Activated B cell treated with CpG ODN at 0.5 μM for 24 hours (primary cell): ENCODE measurements around the gene GOLGA3. TPM values are rescaled to one million over a fixed set of nuclear protein-coding genes. Genes with fewer than 3 reads are reported as not detected.

Source experiments
- ATAC-seq: fragments of 200-7000 bp; cut with Tn5 transposase; one replicate; pipeline ENCODE4 v1.10.0; 2021; ENCODE audit warnings: low read depth, mild to moderate bottlenecking, moderate library complexity
- CTCF ChIA-PET: fragments of 350-600 bp; sonication (Branson Sonifier 250); formaldehyde crosslinking; loops from one replicate; lab custom pipeline; 2021; ENCODE audit warnings: antibody characterized with exemption; lab: Charles Lee
- POLR2A ChIA-PET: fragments of 350-600 bp; sonication (Branson Sonifier 250); formaldehyde crosslinking; loops from one replicate; lab custom pipeline; 2021; ENCODE audit warnings: antibody characterized with exemption; lab: Charles Lee
- DNase-seq: peaks from one replicate; pipeline ENCODE4 v3.0.0; 2022
- H3K27ac Mint-ChIP-seq: one replicate; pipeline ENCODE4 v1.8.0; 2020; ENCODE audit warnings: mixed read lengths
- H3K27me3 Mint-ChIP-seq: one replicate; pipeline ENCODE4 v1.8.0; 2021; ENCODE audit warnings: mixed read lengths
- H3K36me3 Mint-ChIP-seq: one replicate; pipeline ENCODE4 v1.8.0; 2021; ENCODE audit warnings: low read depth, mixed read lengths
- H3K4me1 Mint-ChIP-seq: one replicate; pipeline ENCODE4 v1.8.0; 2021; ENCODE audit warnings: mixed read lengths
- H3K4me3 Mint-ChIP-seq: one replicate; pipeline ENCODE4 v1.8.0; 2020; ENCODE audit warnings: mild to moderate bottlenecking, mixed read lengths
- H3K9me3 Mint-ChIP-seq: one replicate; pipeline ENCODE4 v1.8.0; 2020; ENCODE audit warnings: mixed read lengths
- intact Hi-C: fragments of 100-400 bp; cut with micrococcal nuclease; formaldehyde crosslinking; loops from one replicate; pipeline ENCODE4 v1.15.1; 2024
- total RNA-seq: library from RNA; stranded (reverse); gene quantifications from 2 replicates; pipeline ENCODE4 v1.2.3, GENCODE V29; 2022
- TF ChIP-seq, protein P1 (sequence below): fragments of 200-600 bp; IDR thresholded peaks from one replicate; pipeline ENCODE4 v1.8.0; 2022; ENCODE audit warnings: antibody characterized with exemption, mild to moderate bottlenecking

GOLGA3 gene
- total RNA-seq, 1 donor from 2014 or later = 52.4 TPM

DNA sequence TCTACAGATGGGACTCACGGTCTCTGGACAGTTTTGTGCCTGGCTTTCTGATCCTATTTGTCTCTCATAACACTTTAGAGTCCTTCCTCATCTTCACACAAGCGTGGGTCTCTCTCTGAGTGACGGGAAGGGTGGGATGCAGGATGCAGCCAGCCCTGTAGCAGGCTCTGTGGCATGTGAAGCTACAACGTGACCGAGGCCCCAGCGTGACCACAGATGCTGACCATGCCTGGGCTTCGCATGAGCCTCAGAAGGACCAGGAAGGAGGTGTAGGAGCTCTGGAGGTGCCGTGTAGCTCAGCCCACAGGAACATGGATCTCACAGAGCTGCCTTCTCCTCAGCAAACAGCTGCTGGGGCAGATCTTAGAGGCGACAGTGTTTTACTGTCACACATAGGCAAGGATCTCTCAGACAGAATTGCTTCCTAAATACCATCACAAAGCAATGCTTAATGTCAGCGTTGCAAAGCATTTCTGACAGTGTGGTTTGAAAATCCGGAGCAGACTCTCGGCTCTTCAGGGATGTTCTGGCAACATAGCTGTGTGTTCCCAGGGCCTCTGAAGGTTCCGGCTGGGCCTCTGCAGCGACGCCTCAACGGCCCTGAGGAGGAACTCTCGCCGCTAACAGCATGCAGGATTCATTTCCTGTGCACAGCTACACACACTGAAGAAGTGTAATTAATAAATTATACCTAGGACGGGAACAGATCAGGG lies 88.9 kb downstream of the GOLGA3 start:
- H3K4me1 Mint-ChIP-seq = peaks cover 15% of the 10 kb centered on the region
- ATAC-seq = no peak
- ChIA-PET POLR2A (interaction anchor here (1.1 kb wide), 1 partner anchor 29 kb away, joined by 9 read pairs; no protein-coding TSS in a partner anchor), CTCF (no interaction called here)
- intact Hi-C loops = no loop called here
- TF ChIP-seq, protein P1, sequence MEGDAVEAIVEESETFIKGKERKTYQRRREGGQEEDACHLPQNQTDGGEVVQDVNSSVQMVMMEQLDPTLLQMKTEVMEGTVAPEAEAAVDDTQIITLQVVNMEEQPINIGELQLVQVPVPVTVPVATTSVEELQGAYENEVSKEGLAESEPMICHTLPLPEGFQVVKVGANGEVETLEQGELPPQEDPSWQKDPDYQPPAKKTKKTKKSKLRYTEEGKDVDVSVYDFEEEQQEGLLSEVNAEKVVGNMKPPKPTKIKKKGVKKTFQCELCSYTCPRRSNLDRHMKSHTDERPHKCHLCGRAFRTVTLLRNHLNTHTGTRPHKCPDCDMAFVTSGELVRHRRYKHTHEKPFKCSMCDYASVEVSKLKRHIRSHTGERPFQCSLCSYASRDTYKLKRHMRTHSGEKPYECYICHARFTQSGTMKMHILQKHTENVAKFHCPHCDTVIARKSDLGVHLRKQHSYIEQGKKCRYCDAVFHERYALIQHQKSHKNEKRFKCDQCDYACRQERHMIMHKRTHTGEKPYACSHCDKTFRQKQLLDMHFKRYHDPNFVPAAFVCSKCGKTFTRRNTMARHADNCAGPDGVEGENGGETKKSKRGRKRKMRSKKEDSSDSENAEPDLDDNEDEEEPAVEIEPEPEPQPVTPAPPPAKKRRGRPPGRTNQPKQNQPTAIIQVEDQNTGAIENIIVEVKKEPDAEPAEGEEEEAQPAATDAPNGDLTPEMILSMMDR = no peak
- H3K27ac Mint-ChIP-seq = no peak overlapping the region
- no peaks in the 10 kb centered on the region for H3K9me3 Mint-ChIP-seq
- H3K4me3 Mint-ChIP-seq = no peak overlapping the region
- H3K36me3 Mint-ChIP-seq = peaks cover 92% of the 10 kb centered on the region
- H3K27me3 Mint-ChIP-seq = no peaks in the 10 kb centered on the region
- DNase-seq = no peak

DNA sequence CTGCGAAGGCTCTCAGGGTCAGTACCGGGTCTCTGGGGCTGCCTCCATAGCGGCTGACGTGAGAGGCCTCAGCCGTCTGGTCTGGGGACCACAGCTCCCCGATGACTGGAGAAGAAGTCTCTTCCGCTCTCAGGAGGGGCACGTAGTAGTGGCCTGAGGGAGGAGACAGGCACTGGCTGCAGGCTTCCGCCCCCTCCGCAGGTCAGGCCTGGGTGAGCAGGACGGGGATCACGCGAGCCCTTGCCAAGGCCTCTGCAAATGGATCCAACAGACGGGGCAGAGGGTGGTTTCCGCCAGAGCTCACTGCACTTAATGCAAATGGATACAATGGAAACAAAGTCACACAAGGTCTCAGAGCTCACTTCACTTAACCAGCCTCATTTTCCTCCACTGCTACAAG lies 91.8 kb downstream of the GOLGA3 start:
- Mint-ChIP-seq H3K9me3 (no peaks in the 10 kb centered on the region), H3K27ac (no peak overlapping the region), H3K4me1 (peaks cover 4% of the 10 kb centered on the region), H3K27me3 (no peaks in the 10 kb centered on the region), H3K4me3 (no peak overlapping the region), H3K36me3 (peaks cover 93% of the 10 kb centered on the region)
- intact Hi-C loops = no loop called here
- CTCF ChIA-PET = no interaction called here
- no peak for ATAC-seq
- TF ChIP-seq, protein P1 = no peak
- POLR2A ChIA-PET = no interaction called here
- DNase-seq = no peak

DNA sequence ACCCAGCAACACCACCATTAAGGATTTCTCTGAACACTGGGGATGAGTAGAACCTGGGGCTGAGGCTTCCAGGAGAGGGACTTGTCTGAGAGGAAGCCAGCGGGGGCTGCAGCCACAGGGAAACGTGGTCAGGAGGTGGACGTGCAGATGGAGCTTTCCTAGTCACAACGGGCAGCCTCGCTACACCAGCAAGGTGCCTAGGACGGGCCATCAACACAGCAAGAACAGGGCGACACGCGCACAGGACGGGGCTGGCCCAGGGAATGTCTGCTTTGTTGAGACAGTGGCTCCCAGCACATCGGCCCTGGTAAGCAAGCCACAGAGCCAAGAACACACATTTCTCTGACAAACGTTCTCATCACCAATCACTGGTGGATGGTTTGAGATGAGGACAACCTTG lies 92.3 kb downstream of the GOLGA3 start:
- Mint-ChIP-seq H3K27me3 (no peaks in the 10 kb centered on the region), H3K4me3 (no peak overlapping the region), H3K27ac (no peak overlapping the region), H3K9me3 (no peaks in the 10 kb centered on the region), H3K36me3 (peaks cover 93% of the 10 kb centered on the region), H3K4me1 (no peaks in the 10 kb centered on the region)
- TF ChIP-seq, protein P1 = no peak
- intact Hi-C loops = no loop called here
- DNase-seq (no peak), ATAC-seq (no peak)
- ChIA-PET POLR2A (no interaction called here), CTCF (no interaction called here)

DNA sequence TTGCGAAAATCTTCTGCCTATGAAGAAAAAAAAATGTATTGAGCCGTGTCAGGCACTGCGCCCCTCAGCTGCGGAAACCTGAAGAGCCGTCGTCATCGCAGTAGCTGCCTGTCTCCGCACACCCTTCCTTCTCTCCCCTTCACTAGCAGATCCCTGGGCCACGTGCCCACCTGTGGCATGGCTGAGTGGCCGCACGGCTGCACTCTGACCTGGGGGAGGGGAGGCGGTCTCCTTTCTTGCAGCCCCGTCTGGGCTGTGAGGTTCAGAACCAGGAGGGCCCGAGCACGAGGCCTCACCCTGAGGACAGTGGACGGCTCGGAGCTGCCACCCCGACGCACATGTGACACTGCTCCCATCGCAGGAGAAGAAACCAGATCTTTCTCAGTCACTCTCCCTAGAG lies 93.2 kb downstream of the GOLGA3 start:
- H3K36me3 Mint-ChIP-seq = peaks cover 92% of the 10 kb centered on the region
- ChIA-PET POLR2A (no interaction called here), CTCF (no interaction called here)
- H3K4me1 Mint-ChIP-seq = no peaks in the 10 kb centered on the region
- H3K9me3 Mint-ChIP-seq = no peaks in the 10 kb centered on the region
- H3K27ac Mint-ChIP-seq = no peak overlapping the region
- TF ChIP-seq, protein P1 = no peak
- ATAC-seq = no peak
- intact Hi-C loops = no loop called here
- no peak for DNase-seq
- no peak overlapping the region for H3K4me3 Mint-ChIP-seq
- no peaks in the 10 kb centered on the region for H3K27me3 Mint-ChIP-seq

DNA sequence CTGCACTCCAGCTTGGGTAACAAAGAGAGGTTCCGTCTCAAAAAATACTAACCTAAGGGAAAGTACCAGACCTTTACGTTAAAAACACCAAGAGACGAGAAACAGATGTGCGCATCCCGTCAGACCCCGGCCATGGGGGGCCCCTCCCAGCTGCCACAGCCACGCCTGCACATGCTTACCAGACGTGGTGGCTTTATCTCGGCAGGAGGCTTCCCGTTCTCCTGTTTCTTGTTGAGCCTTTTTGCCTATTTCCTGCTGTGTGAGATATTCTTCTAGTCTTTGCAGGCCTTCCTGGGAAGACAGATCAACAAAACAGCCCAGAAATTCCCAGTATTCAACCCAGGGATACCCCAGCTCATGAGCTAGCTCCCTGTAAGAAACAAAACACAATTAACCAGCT lies 94.5 kb downstream of the GOLGA3 start:
- ATAC-seq (no peak), DNase-seq (no peak)
- Mint-ChIP-seq H3K27ac (no peak overlapping the region), H3K4me3 (no peak overlapping the region), H3K9me3 (no peaks in the 10 kb centered on the region), H3K4me1 (no peaks in the 10 kb centered on the region), H3K36me3 (peaks cover 89% of the 10 kb centered on the region), H3K27me3 (no peaks in the 10 kb centered on the region)
- ChIA-PET CTCF (no interaction called here), POLR2A (no interaction called here)
- TF ChIP-seq, protein P1 = no peak
- intact Hi-C loops = no loop called here
